ENCODE data around the gene TNFRSF21. TPM values are rescaled to one million over a fixed set of nuclear protein-coding genes. Genes with fewer than 3 reads are reported as not detected.

TNFRSF21 gene
- total and polyA plus RNA-seq, 2 of the 8 experiments (the other 6 are each of a cell fraction or from before 2014, with no cell fraction given): 16.4 to 52.7 TPM

DNA sequence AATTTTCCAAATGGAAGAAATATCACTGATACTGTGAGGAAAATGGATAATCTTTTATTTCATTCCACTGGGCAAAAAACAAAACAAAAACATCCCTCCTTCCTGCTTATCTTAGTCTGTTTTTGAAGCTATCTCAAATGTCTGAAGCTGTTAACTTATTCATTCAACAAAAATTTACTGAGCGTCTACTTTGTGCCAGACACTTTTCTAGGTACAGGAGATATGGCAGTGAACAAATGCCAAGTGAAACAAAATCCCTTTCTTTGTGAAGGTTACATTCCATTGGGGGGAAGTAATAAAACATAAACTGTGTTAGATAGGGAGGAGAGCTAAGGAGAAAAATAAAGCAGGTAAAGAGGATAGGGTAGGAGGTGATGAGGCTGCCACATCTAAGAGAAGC, 47.5 kb downstream of the TNFRSF21 start:
- no peak overlapping the region for H2BK12ac ChIP-seq (ENCODE audit: low read depth, low read length)
- H3K4me3 ChIP-seq (ENCODE audit: extremely low read depth in 1 of 4, insufficient read depth in 2 of 4, low read depth in 3 of 4, low read length in 4 of 4): no peak overlapping the region
- 91% methylated on average over 1 of the region's 1 CpG; no CpG with 5 or more reads in 1 of the 2 experiments for WGBS, 2 experiments (ENCODE audit: extremely low coverage in 1 of 2, insufficient coverage in 1 of 2, insufficient read length in 1 of 2, insufficient replicate concordance in 2 of 2, low coverage in 1 of 2, low lambda C conversion rate in 2 of 2, missing lambda C conversion rate in 1 of 2)
- no peak overlapping the region for H2BK20ac ChIP-seq (ENCODE audit: low read length)
- peaks cover 0 to 4% (median 0%) of the 10 kb centered on the region in 4 experiments; a peak in 3 of 7 replicates for H3K4me1 ChIP-seq (replicated peaks in 1 of 4; ENCODE audit: control insufficient read depth in 3 of 4, insufficient read depth in 4 of 4, low read length in 3 of 4)
- no peak overlapping the region for H3K23ac ChIP-seq (ENCODE audit: insufficient read length)
- peaks cover 12 to 15% of the 10 kb centered on the region in 2 experiments for H4K20me1 ChIP-seq (replicated peaks in 1 of 2; ENCODE audit: control insufficient read depth in 1 of 2, insufficient read depth in 2 of 2, low read length in 2 of 2)
- no peak overlapping the region for H3K27ac ChIP-seq (ENCODE audit: low read depth, low read length)
- no peaks in the 10 kb centered on the region for H3K9me3 ChIP-seq (ENCODE audit: insufficient read depth in 2 of 2, low read depth in 1 of 2, low read length in 1 of 2)
- H3K27me3 ChIP-seq (replicated peaks in 1 of 4; ENCODE audit: control insufficient read depth in 3 of 4, extremely low read depth in 1 of 4, insufficient read depth in 3 of 4, low read length in 3 of 4): no peaks in the 10 kb centered on the region
- DNase-seq (ENCODE audit: low read depth in 1 of 2, low spot score in 2 of 2): no peak
- no peak overlapping the region for H2AK5ac ChIP-seq (ENCODE audit: low read depth, low read length)
- no peak for FAIRE-seq
- no peak overlapping the region for H4K5ac ChIP-seq (ENCODE audit: insufficient read length, low read depth, low read length)
- H2BK15ac ChIP-seq (ENCODE audit: low read length): no peak overlapping the region
- H3K4ac ChIP-seq (replicated peaks; ENCODE audit: insufficient read length, low read depth, low read length): no peak overlapping the region
- H2BK120ac ChIP-seq (replicated peaks; ENCODE audit: low read depth, low read length): no peak overlapping the region
- H2AFZ ChIP-seq (ENCODE audit: low read length): no peak overlapping the region
- no peaks in the 10 kb centered on the region for H3K23me2 ChIP-seq (ENCODE audit: low read depth, low read length)
- peaks cover 0 to 12% (median 3%) of the 10 kb centered on the region in 4 experiments; a peak in 3 of 8 replicates for H3K36me3 ChIP-seq (ENCODE audit: control insufficient read depth in 2 of 4, insufficient read depth in 4 of 4, low read length in 3 of 4)
- H3K18ac ChIP-seq (ENCODE audit: extremely low read depth, low read length): no peak overlapping the region
- H3K14ac ChIP-seq (ENCODE audit: insufficient read length): no peak overlapping the region
- CTCF ChIA-PET (ENCODE audit: partially characterized antibody): interaction anchor here (0.9 to 1.9 kb wide), 3 partner anchors 164 to 215 kb away, joined by 3 to 5 read pairs (median 4); no protein-coding TSS in a partner anchor
- H2BK5ac ChIP-seq (ENCODE audit: low read depth, low read length): no peak overlapping the region
- H4K91ac ChIP-seq (replicated peaks; ENCODE audit: insufficient read length, low read length): no peak overlapping the region
- no peak overlapping the region for H3K4me2 ChIP-seq (ENCODE audit: insufficient read depth in 1 of 2, low read depth in 2 of 2, low read length in 2 of 2)
- peaks cover 11% of the 10 kb centered on the region for H3K79me1 ChIP-seq (ENCODE audit: low read depth, low read length)
- peaks cover 3 to 62% of the 10 kb centered on the region in 2 experiments; a peak in 2 of 4 replicates for H3K79me2 ChIP-seq (ENCODE audit: control insufficient read depth in 1 of 2, insufficient read depth in 2 of 2, low read length in 2 of 2)
- H3K9ac ChIP-seq (replicated peaks in 1 of 4; ENCODE audit: extremely low read depth in 1 of 4, low read depth in 3 of 4, low read length in 3 of 4): no peak overlapping the region
- POLR2A ChIA-PET (ENCODE audit: partially characterized antibody): interaction anchor here (0.6 kb wide), 1 partner anchor 157 kb away, joined by 3 read pairs; no protein-coding TSS in a partner anchor
- H3K56ac ChIP-seq (replicated peaks; ENCODE audit: insufficient read length, low read depth, low read length): no peak overlapping the region
- no peak overlapping the region for H4K8ac ChIP-seq (ENCODE audit: extremely low read depth, insufficient read depth, low read length)
- TF ChIP-seq ZNF274 (IDR thresholded peaks at IDR 0.05; ENCODE audit: borderline replicate concordance, extremely low read depth, low read length) (no peak), CBX8 (IDR thresholded peaks at IDR 0.05; ENCODE audit: borderline replicate concordance, low read depth, low read length) (no peak), GABPA (IDR thresholded peaks at IDR 0.05; ENCODE audit: borderline replicate concordance, insufficient read depth, low read length) (no peak), CREB1 (IDR thresholded peaks at IDR 0.05) (no peak), TEAD4 (IDR thresholded peaks at IDR 0.05; ENCODE audit: low read depth, low read length) (no peak), NANOG (IDR thresholded peaks at IDR 0.05; ENCODE audit: insufficient read depth, low read depth, low read length, poor library complexity, severe bottlenecking) (no peak), CEBPB (IDR thresholded peaks at IDR 0.05; ENCODE audit: low read depth, low read length) (no peak), CHD2 (IDR thresholded peaks at IDR 0.05; ENCODE audit: low read length) (no peak), ASH2L (IDR thresholded peaks at IDR 0.05; ENCODE audit: low read length) (no peak), JUN (IDR thresholded peaks at IDR 0.05; ENCODE audit: low read depth, low read length) (no peak), EZH2 (IDR thresholded peaks at IDR 0.05; ENCODE audit: low read depth, low read length, severe bottlenecking) (no peak), TAF7 (optimal IDR thresholded peaks at IDR 0.05; ENCODE audit: borderline replicate concordance, low read depth, low read length) (no peak), POU5F1 (IDR thresholded peaks at IDR 0.05; ENCODE audit: low read depth, low read length) (no peak), SP1 (IDR thresholded peaks at IDR 0.05; ENCODE audit: low read depth, low read length) (no peak), RFX5 (IDR thresholded peaks at IDR 0.05; ENCODE audit: borderline replicate concordance, low read depth, low read length) (no peak), EGR1 (IDR thresholded peaks at IDR 0.05; ENCODE audit: borderline replicate concordance, low read depth, low read length) (no peak)
